ENCODE data around the gene DNAJC30.
"Not testable (repeated sequence)": the region's sequence is repeated elsewhere in the genome, so short reads cannot be mapped to it uniquely, and the experiment has no call there.

DNAJC30 gene

DNA sequence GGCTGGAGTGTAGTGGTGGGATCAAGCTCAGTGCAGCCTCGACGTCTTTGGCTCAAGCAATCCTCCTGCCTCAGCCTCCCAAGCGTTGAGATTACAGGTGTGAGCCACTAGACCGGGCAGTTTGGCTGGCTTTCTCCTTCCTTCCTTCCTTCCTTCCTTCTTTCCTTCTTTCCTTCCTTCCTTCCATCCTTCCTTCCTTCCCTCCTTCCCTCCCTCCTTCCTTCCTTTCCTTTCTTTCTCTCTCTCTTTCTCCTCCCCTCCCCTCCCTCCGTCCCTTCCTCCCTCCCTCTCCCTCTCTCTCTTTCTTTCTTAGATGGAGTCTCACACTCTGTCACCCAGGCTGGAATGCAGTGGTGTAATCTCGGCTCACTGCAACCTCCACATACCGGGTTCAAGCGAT lies 23.3 kb downstream of the DNAJC30 start:
- TF ChIP-seq CTCF (IDR thresholded peaks at IDR 0.05; ENCODE audit: control insufficient read depth, extremely low read depth, insufficient read depth): no peak
- no peak for DNase-seq (ENCODE audit: low read depth)
- no peak overlapping the region for H3K4me3 ChIP-seq (ENCODE audit: low read depth, low read length)

GRCh38 chr7:73655309-73655708 lies 27.9 kb downstream of the DNAJC30 start:
- not testable (repeated sequence) for DNase-seq (ENCODE audit: low read depth); H3K4me3 ChIP-seq (ENCODE audit: low read depth, low read length)

DNA sequence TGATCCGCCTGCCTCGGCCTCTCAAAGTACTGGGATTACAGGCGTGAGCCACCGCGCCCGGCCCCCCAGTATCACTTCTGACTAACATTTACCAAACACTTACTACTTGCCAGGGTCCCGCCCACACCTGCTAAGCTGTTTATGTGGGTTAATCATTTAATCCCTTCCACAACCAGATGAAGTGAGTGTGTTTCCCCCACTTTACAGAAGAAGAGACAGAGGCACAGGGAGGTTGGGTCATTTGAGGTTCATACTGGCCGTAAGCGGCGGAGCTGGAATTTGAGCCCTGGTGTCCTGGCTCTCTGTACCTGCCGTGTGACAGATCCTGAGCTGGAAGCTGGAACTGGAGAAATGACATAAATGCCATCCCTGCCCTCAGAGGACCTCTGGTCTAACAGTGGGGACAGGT lies 30.7 kb downstream of the DNAJC30 start:
- TF ChIP-seq CTCF (IDR thresholded peaks at IDR 0.05; ENCODE audit: control insufficient read depth, extremely low read depth, insufficient read depth): no peak
- no peak overlapping the region for H3K4me3 ChIP-seq (ENCODE audit: low read depth, low read length)

DNA sequence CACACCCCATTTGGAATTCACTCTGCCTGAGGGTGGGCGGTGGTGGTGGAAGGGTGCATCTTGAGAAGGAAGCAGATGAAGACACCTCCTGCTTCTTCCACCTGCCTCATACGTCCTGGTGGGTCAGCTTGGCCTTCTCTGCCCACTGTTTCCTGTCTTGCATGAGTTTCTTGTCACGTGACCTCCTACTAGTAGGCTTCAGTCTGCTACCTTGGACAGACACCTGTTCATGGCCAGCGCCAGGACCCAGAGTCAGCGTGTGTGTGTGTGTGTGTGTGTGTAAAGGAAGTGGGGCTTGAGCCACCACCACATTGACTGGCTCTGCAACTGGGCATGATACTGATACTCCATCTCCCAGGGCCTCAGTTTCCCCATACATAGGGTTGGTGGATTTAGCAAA lies 32.7 kb downstream of the DNAJC30 start:
- no peak for DNase-seq (ENCODE audit: low read depth)
- no peak overlapping the region for H3K4me3 ChIP-seq (ENCODE audit: low read depth, low read length)
- TF ChIP-seq CTCF (IDR thresholded peaks at IDR 0.05; ENCODE audit: control insufficient read depth, extremely low read depth, insufficient read depth): no peak

More for the DNA sequence above, 30.7 kb downstream of the DNAJC30 start:
- no peak for DNase-seq (ENCODE audit: low read depth)

DNA sequence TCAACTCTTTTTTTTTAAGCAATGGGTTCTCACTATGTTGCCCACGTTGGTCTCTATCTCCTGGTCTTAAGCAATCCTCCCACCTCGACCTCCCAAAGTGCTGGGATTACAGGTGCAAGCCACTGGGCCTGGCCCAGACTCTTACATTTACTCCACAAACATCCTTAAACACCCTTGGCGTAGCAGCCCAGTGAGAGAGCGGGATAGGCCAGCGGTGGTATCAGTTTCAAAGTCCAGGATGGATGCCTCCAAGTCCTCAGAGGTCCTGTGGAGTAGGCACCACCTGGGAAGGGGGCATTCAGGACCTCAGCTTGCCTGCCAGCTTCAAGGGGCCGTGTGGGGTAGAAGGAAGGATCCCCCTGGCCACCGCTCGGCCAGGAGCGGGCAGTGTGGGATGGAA lies 33.7 kb downstream of the DNAJC30 start:
- H3K4me3 ChIP-seq (ENCODE audit: low read depth, low read length): no peak overlapping the region
- no peak for DNase-seq (ENCODE audit: low read depth)
- no peak for TF ChIP-seq CTCF (IDR thresholded peaks at IDR 0.05; ENCODE audit: control insufficient read depth, extremely low read depth, insufficient read depth)

- TF ChIP-seq CTCF (IDR thresholded peaks at IDR 0.05; ENCODE audit: control insufficient read depth, extremely low read depth, insufficient read depth): no peak
- DNase-seq (ENCODE audit: low read depth): no peak
- H3K4me3 ChIP-seq (ENCODE audit: low read depth, low read length): no peak overlapping the region
Observed at GRCh38 chr7:73648593-73649332, 34.5 kb downstream of the DNAJC30 start.

GRCh38 chr7:73647725-73648592 lies 35.3 kb downstream of the DNAJC30 start:
- no peak for DNase-seq (ENCODE audit: low read depth)
- peak overlapping the region; percentile 26 for H3K4me3 ChIP-seq (ENCODE audit: low read depth, low read length)
- peak; percentile 31; the same call in 1 of the 2 replicates for TF ChIP-seq CTCF (IDR thresholded peaks at IDR 0.05; ENCODE audit: control insufficient read depth, extremely low read depth, insufficient read depth)
